HG03469 (cell line): ENCODE data around the gene INSL3.

Source experiments
- ATAC-seq: cut with Tn5 transposase; IDR thresholded peaks from one replicate; pipeline ENCODE4 v1.9.1; 2021; ENCODE audit warnings: mild to moderate bottlenecking, moderate library complexity, moderate number of reproducible peaks; ENCODE audit not compliant: unreplicated experiment

The INSL3 gene, protein sequence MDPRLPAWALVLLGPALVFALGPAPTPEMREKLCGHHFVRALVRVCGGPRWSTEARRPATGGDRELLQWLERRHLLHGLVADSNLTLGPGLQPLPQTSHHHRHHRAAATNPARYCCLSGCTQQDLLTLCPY

DNA sequence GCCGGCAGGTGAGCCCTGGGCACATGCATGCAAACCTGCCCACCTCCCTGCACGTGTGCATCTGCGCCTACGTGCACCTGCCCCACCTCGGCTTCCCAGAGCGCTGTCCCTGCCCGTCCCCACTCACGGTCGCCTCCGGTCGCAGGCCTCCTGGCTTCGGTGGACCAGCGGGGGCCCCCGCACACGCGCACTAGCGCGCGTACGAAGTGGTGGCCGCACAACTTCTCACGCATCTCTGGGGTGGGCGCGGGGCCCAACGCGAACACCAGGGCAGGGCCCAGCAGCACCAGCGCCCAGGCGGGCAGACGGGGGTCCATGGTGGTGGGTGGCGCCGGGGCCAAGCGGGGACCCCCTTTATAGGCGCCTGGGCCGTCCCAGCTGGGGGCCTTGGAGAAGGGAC, at the start of gene INSL3:
Gene INSL3 (minus strand): TSS at position 330 of the 400 bp plus-strand sequence. CDS start 13 bp downstream, at position 317.
- no peak for ATAC-seq

DNA sequence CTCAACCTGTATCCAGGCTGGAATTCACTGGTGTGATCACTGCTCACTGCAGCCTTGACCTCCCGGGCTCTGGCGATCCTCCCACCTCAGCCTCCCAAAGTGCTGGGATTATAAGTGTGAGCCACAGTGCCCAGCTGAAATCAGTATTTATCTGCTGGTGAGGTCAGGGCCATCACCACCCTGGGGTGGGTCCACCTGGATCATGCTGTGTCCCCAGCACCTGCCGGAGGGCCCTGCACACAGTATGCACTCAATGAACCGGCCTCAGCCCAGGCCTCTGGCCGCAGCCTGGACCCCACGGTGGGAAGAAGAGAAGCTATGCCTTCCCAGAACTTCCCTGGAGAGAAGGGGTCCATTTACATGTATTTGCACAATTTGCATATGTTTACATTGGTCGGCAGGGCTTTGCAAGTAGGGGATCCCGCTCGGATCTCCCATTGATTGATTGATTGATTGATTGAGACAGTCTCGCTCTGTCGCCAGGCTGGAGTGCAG, 47.8 kb upstream of the INSL3 start:
- ATAC-seq = no peak

- ATAC-seq = no peak
Measured at GRCh38 chr19:17868669-17869068, 47.4 kb upstream of the INSL3 start.

DNA sequence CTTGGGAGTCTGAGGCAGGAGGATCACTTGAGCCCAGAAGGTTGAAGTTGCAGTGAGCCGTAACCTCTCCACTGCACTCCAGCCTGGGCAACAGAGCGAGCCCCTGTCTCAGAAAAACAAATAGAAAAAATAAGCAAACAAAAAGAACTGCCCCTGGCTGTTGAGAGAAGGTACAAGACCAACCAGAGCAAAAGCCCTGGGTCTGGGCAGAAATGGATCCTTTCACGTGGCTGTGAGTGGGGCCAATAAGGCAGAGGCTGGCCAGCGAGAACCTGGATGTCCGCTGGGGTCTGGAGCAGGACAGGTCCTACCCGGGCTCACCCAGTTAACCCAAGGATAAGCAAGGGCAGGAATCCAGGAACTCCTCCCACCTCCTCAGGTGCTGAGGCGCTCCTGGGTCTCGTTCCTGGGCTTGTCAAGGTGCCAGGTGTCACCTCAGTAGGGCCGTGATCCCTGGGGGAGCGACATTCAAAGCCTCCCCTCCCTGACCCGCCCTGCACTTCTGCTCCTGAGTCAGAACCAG, 45.7 kb upstream of the INSL3 start:
- no peak for ATAC-seq

- ATAC-seq = no peak
Measured at GRCh38 chr19:17866312-17866963, 45.1 kb upstream of the INSL3 start.

- no peak for ATAC-seq
Measured at GRCh38 chr19:17865364-17866311, 44.3 kb upstream of the INSL3 start.

- no peak for ATAC-seq
Measured at GRCh38 chr19:17863520-17864182, 42.3 kb upstream of the INSL3 start.

DNA sequence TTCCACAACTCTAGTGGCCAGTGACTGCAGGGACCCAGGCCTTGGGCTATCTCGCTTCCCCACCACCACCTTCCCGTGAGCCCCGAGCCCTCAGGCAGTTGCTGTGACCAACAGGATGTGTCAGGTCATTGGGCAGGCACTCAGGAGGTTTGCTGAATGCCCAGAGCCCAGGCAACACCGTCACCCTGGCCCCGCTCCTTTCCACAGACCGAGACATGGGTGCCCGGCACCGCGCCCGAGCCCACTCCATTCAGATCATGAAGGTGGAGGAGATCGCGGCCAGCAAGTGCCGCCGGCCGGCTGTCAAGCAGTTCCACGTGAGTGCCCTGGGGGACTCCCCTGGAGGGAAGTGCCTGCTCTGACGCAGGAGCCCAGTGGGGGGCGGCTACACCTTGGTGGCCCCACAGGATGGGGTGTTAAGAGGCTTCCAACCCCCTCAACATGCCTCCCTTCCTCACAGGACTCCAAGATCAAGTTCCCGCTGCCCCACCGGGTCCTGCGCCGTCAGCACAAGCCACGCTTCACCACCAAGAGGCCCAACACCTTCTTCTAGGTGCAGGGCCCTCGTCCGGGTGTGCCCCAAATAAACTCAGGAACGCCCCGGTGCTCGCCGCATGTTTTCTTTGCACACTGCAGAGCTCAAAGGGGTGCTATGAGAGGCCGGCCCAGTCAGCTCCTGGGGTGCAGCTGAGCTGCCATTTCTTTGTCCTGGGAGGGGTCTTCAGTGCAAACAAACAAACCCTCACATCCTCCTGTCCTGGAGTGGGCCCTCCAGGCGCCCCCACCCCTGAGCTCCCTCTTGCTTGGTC, 41.6 kb upstream of the INSL3 start:
- ATAC-seq = no peak

GRCh38 chr19:17861542-17862402, 40.5 kb upstream of the INSL3 start:
- no peak for ATAC-seq

DNA sequence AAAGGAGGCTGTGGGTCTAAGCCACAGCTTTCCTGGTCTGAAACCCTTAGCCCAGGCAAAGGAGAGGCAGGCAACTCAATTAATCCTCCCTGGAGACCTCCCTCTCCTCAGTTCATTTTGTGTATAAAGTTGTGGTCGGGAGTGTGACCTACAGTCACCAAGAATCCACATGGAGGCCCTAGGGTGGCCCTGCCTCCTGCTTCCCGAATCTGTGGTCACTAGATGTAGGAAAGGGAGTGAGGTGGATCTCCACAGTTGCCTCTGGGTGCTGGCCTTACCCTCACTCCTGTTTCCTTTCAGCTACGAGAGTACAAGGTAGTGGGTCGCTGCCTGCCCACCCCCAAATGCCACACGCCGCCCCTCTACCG, 39.7 kb upstream of the INSL3 start:
- ATAC-seq = no peak

DNA sequence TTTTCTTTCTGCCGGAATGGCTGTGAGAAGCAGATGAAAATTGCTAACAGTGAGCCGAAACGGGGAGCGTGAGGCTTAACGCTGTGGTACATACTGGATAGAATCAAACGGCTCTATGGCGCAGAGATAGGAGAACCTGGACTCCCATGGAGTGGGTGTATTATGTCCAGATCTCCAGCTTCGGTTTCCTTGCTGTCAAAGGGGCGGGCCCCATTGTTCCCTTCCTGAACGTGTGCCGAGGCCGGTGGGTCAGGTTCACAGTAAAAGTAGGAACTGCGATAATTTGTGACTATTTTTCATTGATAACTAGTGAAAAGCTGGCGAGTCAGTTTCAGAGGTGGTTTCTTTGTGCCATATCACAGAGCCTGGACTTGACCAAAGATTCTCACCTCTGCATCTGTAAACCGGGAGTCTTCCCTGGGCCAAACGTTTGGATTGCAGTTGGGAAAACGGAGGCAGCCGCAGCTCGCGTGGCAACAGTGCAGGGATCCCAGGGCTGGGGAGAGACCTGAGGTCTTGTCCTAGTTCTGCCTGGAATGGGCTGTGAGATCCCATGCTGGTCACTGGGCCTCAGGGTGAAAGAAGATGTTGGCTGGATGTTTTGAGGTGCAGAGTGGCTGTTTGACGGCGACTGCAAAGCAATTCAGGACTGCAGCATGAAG, 39.1 kb upstream of the INSL3 start:
- ATAC-seq = no peak

GRCh38 chr19:17859533-17860330, 38.4 kb upstream of the INSL3 start, which contains the start of gene RPL18A:
Gene RPL18A, plus strand, starts transcription at chr19:17859910. Its CDS starts 47 bp downstream, at chr19:17859957.
- peak; percentile 77 for ATAC-seq

DNA sequence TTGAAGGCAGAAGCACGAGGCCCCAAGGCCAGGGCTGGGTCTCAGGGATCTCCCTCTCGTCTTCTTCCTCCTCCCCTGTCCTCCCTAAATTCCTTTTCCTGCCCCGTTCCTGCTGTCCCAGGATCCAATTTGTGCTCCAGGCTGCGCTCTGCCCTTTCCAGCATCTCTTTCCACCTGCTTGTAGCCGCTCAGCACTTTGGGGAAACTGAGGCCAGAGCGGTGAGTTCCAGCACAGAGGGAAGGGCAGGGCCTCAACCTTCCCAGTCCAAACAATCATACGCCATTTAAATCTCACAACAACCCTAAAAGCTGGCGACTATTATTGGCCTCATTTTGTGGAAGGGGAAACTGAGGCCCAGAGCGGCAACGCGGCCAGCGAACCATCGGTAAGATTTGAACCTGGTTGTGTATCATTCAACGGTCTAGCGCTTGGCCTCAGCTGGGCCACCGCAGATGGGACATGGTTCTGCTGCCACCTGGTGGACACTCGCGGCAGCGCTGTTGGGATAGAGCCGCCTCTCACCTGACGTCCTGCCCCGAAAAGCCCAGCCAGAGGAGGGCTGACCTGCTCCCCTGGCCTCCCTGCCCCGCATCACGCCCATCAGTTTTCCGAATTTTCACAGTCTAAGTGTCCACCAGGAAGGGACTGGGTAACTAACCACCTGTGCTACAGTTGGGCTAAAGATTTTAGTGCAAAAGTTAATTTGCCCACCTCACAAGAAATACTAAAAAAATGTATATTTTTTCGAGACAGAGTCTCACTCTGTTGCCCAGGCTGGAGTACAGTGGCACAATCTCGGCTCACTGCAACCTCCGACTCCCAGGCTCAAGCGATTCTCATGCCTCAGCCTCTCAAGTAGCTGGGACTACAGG, 34.2 kb upstream of the INSL3 start:
- no peak for ATAC-seq

DNA sequence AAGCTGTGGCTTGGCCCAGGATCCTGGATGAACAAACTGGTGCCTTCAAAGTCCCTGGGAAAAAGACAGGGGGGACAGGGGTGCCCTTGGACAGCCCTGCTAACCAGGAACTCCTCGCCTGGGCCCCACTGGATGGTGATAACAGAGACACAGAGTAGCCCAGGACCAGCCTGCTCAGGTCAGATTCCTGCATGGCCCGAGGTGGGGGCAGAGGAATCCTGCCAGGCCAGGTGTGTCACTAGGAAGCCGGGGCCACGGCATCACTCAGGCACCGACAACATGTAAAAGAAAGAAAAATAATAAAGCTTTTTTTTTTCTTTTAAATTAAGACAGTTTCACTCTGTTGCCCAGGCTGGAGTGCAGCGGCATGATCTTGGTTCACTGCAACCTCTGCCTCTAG, 32.7 kb upstream of the INSL3 start:
- ATAC-seq = no peak

GRCh38 chr19:17848595-17849292, 27.4 kb upstream of the INSL3 start:
- no peak for ATAC-seq
